RCC 7860 (cell line): ENCODE data around the gene KRTAP10-10.
"Not testable (repeated sequence)": the region's sequence is repeated elsewhere in the genome, so short reads cannot be mapped to it uniquely, and the experiment has no call there.

Experiments
- DNase-seq: peaks from one replicate; pipeline ENCODE4 v3.0.0-alpha.2; 2015; ENCODE audit warnings: low spot score
- FAIRE-seq: peaks from 2 replicates; lab custom pipeline; 2012; peaks lifted over from hg19 to GRCh38; lab: Jason Lieb, UNC

KRTAP10-10 gene

GRCh38 chr21:44619886-44620285 lies 17.3 kb upstream of the KRTAP10-10 start:
- no peak for FAIRE-seq
- no peak for DNase-seq

- DNase-seq (no peak), FAIRE-seq (no peak)
These were observed 13.6 kb upstream of the KRTAP10-10 start for GRCh38 chr21:44623575-44623974.

GRCh38 chr21:44625756-44626155 lies 11.4 kb upstream of the KRTAP10-10 start:
- DNase-seq (no peak), FAIRE-seq (no peak)

- FAIRE-seq (no peak), DNase-seq (no peak)
These were observed 10.9 kb upstream of the KRTAP10-10 start for GRCh38 chr21:44626262-44626661.

- DNase-seq, result no peak
- no peak for FAIRE-seq
These were observed 10.4 kb upstream of the KRTAP10-10 start, which contains the start of gene KRTAP10-9 for GRCh38 chr21:44626673-44627143. TSS of gene KRTAP10-9 (plus strand) at chr21:44627093. CDS start at chr21:44627172, 79 bp downstream.

- not testable (repeated sequence) for FAIRE-seq
These were observed 9.9 kb upstream of the KRTAP10-10 start for GRCh38 chr21:44627181-44627822.

GRCh38 chr21:44627831-44628233 lies 9.3 kb upstream of the KRTAP10-10 start:
- not testable (repeated sequence) for FAIRE-seq, DNase-seq

More at GRCh38 chr21:44627181-44627822, 9.9 kb upstream of the KRTAP10-10 start:
- DNase-seq, result not testable (repeated sequence)

GRCh38 chr21:44628707-44629391 lies 8.3 kb upstream of the KRTAP10-10 start:
- FAIRE-seq (no peak), DNase-seq (no peak)

- DNase-seq, result no peak
These were observed 6.7 kb upstream of the KRTAP10-10 start for GRCh38 chr21:44630440-44630839.

GRCh38 chr21:44632067-44632466 lies 5.1 kb upstream of the KRTAP10-10 start:
- no peak for DNase-seq
- FAIRE-seq, result no peak

More at GRCh38 chr21:44630440-44630839, 6.7 kb upstream of the KRTAP10-10 start:
- no peak for FAIRE-seq

GRCh38 chr21:44636209-44637017 lies 743 bp upstream of the KRTAP10-10 start:
- FAIRE-seq (no peak), DNase-seq (no peak)

- FAIRE-seq, DNase-seq: not testable (repeated sequence)
These were observed 744 bp downstream of the KRTAP10-10 start for GRCh38 chr21:44637851-44638348.

GRCh38 chr21:44638506-44639330 lies 1.6 kb downstream of the KRTAP10-10 start:
- not testable (repeated sequence) for DNase-seq, FAIRE-seq

- no peak for FAIRE-seq
These were observed 2.1 kb downstream of the KRTAP10-10 start for GRCh38 chr21:44639331-44639655.

GRCh38 chr21:44640761-44641160 lies 3.6 kb downstream of the KRTAP10-10 start:
- no peak for DNase-seq
- FAIRE-seq, result no peak

More at GRCh38 chr21:44639331-44639655, 2.1 kb downstream of the KRTAP10-10 start:
- DNase-seq, result no peak

- no peak for DNase-seq
- FAIRE-seq, result no peak
These were observed 6.7 kb downstream of the KRTAP10-10 start for GRCh38 chr21:44643741-44644310.

- FAIRE-seq (no peak), DNase-seq (no peak)
These were observed 7.7 kb downstream of the KRTAP10-10 start for GRCh38 chr21:44644878-44645277.

GRCh38 chr21:44646366-44647221 lies 9.4 kb downstream of the KRTAP10-10 start, which contains the start of gene KRTAP10-11:
TSS of gene KRTAP10-11 (plus strand) at chr21:44646414. CDS start at chr21:44646459, 45 bp downstream.
- not testable (repeated sequence) for DNase-seq, FAIRE-seq

- no peak for DNase-seq
- no peak for FAIRE-seq
These were observed 10.0 kb downstream of the KRTAP10-10 start for GRCh38 chr21:44647222-44647552.
